Thymus (tissue), 11 donors: ENCODE measurements around the gene VWA3B. TPM values are rescaled to one million over a fixed set of nuclear protein-coding genes. Genes with fewer than 3 reads are reported as not detected.

Experiments used
- DNase-seq, 9 donors: peaks; one replicate each; pipeline ENCODE4 v3.0.0-alpha.2; 2013; ENCODE audit warnings: low spot score in 9 of 9, low read depth in 6 of 9, missing footprints in 1 of 9
- H3K27ac ChIP-seq, 2 donors: one replicate each; pipeline ENCODE4 v1.5.1; 2013; ENCODE audit warnings: control low read depth in 1 of 2, low read depth in 1 of 2, low read length in 1 of 2, mild to moderate bottlenecking in 1 of 2, moderate library complexity in 1 of 2
- H3K27me3 ChIP-seq, 2 donors: one replicate each; pipeline ENCODE4 v1.5.1; 2013; ENCODE audit warnings: low read length in 1 of 2; ENCODE audit not compliant: control insufficient read depth in 2 of 2, insufficient read depth in 1 of 2
- H3K36me3 ChIP-seq, 2 donors: one replicate each; pipeline ENCODE4 v1.5.1; 2013; ENCODE audit warnings: low read length in 1 of 2, mild to moderate bottlenecking in 1 of 2, moderate library complexity in 1 of 2; ENCODE audit not compliant: control insufficient read depth in 2 of 2, insufficient read depth in 2 of 2
- H3K4me1 ChIP-seq, 2 donors: one replicate each; pipeline ENCODE4 v1.5.1; 2013; ENCODE audit warnings: low read length in 2 of 2; ENCODE audit not compliant: control insufficient read depth in 2 of 2, insufficient read depth in 2 of 2
- H3K4me3 ChIP-seq, 2 donors: one replicate each; pipeline ENCODE4 v1.5.1; 2013; ENCODE audit warnings: low read length in 2 of 2, control low read depth in 1 of 2, mild to moderate bottlenecking in 1 of 2
- H3K9me3 ChIP-seq, 2 donors: one replicate each; pipeline ENCODE4 v1.5.1; 2013; ENCODE audit warnings: low read length in 1 of 2, mild to moderate bottlenecking in 1 of 2; ENCODE audit not compliant: control insufficient read depth in 2 of 2, insufficient read depth in 1 of 2
- WGBS: extraction: QIAGEN DNeasy Blood & Tissue Kit; methylation state at CpG from one replicate; pipeline ENCODE4 v1.1.7; 2013; 5-methylcytosine and 5-hydroxymethylcytosine counted together
- polyA plus RNA-seq: library from polyadenylated mRNA; stranded (reverse); fragments of 200-250 nt; gene quantifications from one replicate; pipeline ENCODE4 v1.2.3, GENCODE V29; 2013
- total RNA-seq: library from RNA; stranded (reverse); fragments of 120-200 nt; gene quantifications from one replicate; pipeline ENCODE4 v1.2.4, GENCODE V29; 2013
- donor health status: healthy.

The VWA3B gene
- total and polyA plus RNA-seq, 2 donors: 0.30 to 3.2 TPM

- H3K27me3 ChIP-seq: peaks cover 42 to 65% of the 10 kb centered on the region in 2 donors
These were observed 260.5 kb downstream of the VWA3B start for GRCh38 chr2:98347298-98348065.

GRCh38 chr2:98348066-98348561 lies 261.1 kb downstream of the VWA3B start:
- Histone ChIP-seq H3K27me3 (peaks cover 40 to 67% of the 10 kb centered on the region in 2 donors), H3K4me1 (peaks cover 0 to 3% of the 10 kb centered on the region in 2 donors)
- WGBS: 13% methylated on average over 15 of the region's 15 CpGs

More at GRCh38 chr2:98347298-98348065, 260.5 kb downstream of the VWA3B start:
- 9% methylated on average over 54 of the region's 54 CpGs for whole genome bisulfite sequencing
- no peak overlapping the region for H3K27ac ChIP-seq
- H3K9me3 ChIP-seq: peaks cover 0 to 14% of the 10 kb centered on the region in 2 donors
- H3K36me3 ChIP-seq: no peaks in the 10 kb centered on the region
- no peak for DNase-seq
- no peak overlapping the region for H3K4me3 ChIP-seq
- H3K4me1 ChIP-seq: peaks cover 0 to 3% of the 10 kb centered on the region in 2 donors

GRCh38 chr2:98350411-98350810 lies 263.4 kb downstream of the VWA3B start:
- H3K27ac ChIP-seq: no peak overlapping the region
- WGBS: 94% methylated on average over 1 of the region's 1 CpG
- peaks cover 0 to 14% of the 10 kb centered on the region in 2 donors for H3K9me3 ChIP-seq
- H3K36me3 ChIP-seq: no peaks in the 10 kb centered on the region
- no peak for DNase-seq
- H3K4me1 ChIP-seq: peaks cover 0 to 3% of the 10 kb centered on the region in 2 donors
- H3K27me3 ChIP-seq: peaks cover 36 to 52% of the 10 kb centered on the region in 2 donors
- H3K4me3 ChIP-seq: no peak overlapping the region

More at GRCh38 chr2:98348066-98348561, 261.1 kb downstream of the VWA3B start:
- Histone ChIP-seq H3K4me3 (no peak overlapping the region), H3K9me3 (peaks cover 0 to 14% of the 10 kb centered on the region in 2 donors), H3K36me3 (no peaks in the 10 kb centered on the region), H3K27ac (no peak overlapping the region)
- DNase-seq: no peak

GRCh38 chr2:98355881-98356280 lies 268.9 kb downstream of the VWA3B start:
- Histone ChIP-seq H3K27ac (no peak overlapping the region), H3K9me3 (no peaks in the 10 kb centered on the region), H3K36me3 (no peaks in the 10 kb centered on the region), H3K4me3 (no peak overlapping the region), H3K4me1 (no peaks in the 10 kb centered on the region), H3K27me3 (peaks cover 0 to 10% of the 10 kb centered on the region in 2 donors)
- WGBS: 82% methylated on average over 3 of the region's 3 CpGs
- no peak for DNase-seq

- Histone ChIP-seq H3K4me3 (no peak overlapping the region), H3K9me3 (no peaks in the 10 kb centered on the region), H3K4me1 (no peaks in the 10 kb centered on the region), H3K27ac (no peak overlapping the region), H3K36me3 (no peaks in the 10 kb centered on the region), H3K27me3 (peaks cover 0 to 10% of the 10 kb centered on the region in 2 donors)
- DNase-seq: no peak
- WGBS: 98% methylated on average over 7 of the region's 7 CpGs
These were observed 269.8 kb downstream of the VWA3B start for GRCh38 chr2:98356729-98357128.

GRCh38 chr2:98357849-98358248 lies 270.9 kb downstream of the VWA3B start:
- no peak overlapping the region for H3K27ac ChIP-seq
- H3K36me3 ChIP-seq: no peaks in the 10 kb centered on the region
- no peak for DNase-seq
- peaks cover 0 to 7% of the 10 kb centered on the region in 2 donors for H3K27me3 ChIP-seq
- no peaks in the 10 kb centered on the region for H3K4me1 ChIP-seq
- H3K9me3 ChIP-seq: no peaks in the 10 kb centered on the region
- 90% methylated on average over 3 of the region's 3 CpGs for WGBS
- no peak overlapping the region for H3K4me3 ChIP-seq

- Histone ChIP-seq H3K36me3 (no peaks in the 10 kb centered on the region), H3K4me3 (no peak overlapping the region), H3K4me1 (no peaks in the 10 kb centered on the region), H3K27ac (no peak overlapping the region), H3K27me3 (peaks cover 0 to 7% of the 10 kb centered on the region in 2 donors), H3K9me3 (no peaks in the 10 kb centered on the region)
- DNase-seq: no peak
- 98% methylated on average over 1 of the region's 1 CpG for WGBS
These were observed 273.0 kb downstream of the VWA3B start for GRCh38 chr2:98359986-98360385.

Other genes starting within 250 kb of the VWA3B start
- gene TMEM131, start 91.2 kb upstream of the VWA3B start, total RNA-seq: 11.4 TPM
- 15.6 TPM for gene TMEM131, start 91.2 kb upstream of the VWA3B start, polyA plus RNA-seq